Thyroid gland (tissue), 4 donors: Measurements from ENCODE around the gene SURF2. TPM values are rescaled to one million over a fixed set of nuclear protein-coding genes. Genes with fewer than 3 reads are reported as not detected.

ENCODE experiments used
- DNase-seq, 2 donors: peaks; one replicate each; pipeline ENCODE4 v3.0.0-alpha.2; 2019
- H3K27ac ChIP-seq, 3 donors: fragments of 200-600 bp; sonication (generic); 1 replicate in 2 of 3; 2 replicates in 1 of 3; pipeline ENCODE4 v1.5.1; 2016 to 2019; ENCODE audit warnings: mild to moderate bottlenecking in 1 of 3, moderate library complexity in 1 of 3
- H3K27me3 ChIP-seq: fragments of 200-600 bp; sonication (generic); one replicate; pipeline ENCODE4 v1.5.1; 2019
- H3K36me3 ChIP-seq, 2 donors: fragments of 200-600 bp; sonication (generic); one replicate each; pipeline ENCODE4 v1.5.1; 2016 to 2019
- H3K4me1 ChIP-seq, 2 donors: fragments of 200-600 bp; sonication (generic); one replicate each; pipeline ENCODE4 v1.5.1; 2017 to 2019
- H3K4me3 ChIP-seq, 3 donors: fragments of 200-600 bp; sonication (generic); replicated peaks in 1 of 3; 1 replicate in 2 of 3; 2 replicates in 1 of 3; pipeline ENCODE4 v1.5.1; 2016; ENCODE audit warnings: mild to moderate bottlenecking in 1 of 3
- H3K9me3 ChIP-seq: fragments of 200-600 bp; sonication (generic); one replicate; pipeline ENCODE4 v1.5.1; 2017
- POLR2A ChIP-seq, 2 donors: fragments of 450-650 bp; IDR thresholded peaks; one replicate each; pipeline ENCODE4 v1.6.1; 2017; ENCODE audit warnings: antibody characterized with exemption in 2 of 2, mild to moderate bottlenecking in 2 of 2, moderate library complexity in 1 of 2
- WGBS, 2 donors: methylation state at CpG; one replicate each; pipeline ENCODE4 v1.1.5; 2017; 5-methylcytosine and 5-hydroxymethylcytosine counted together
- intact Hi-C: fragments of 100-400 bp; cut with DNase I; formaldehyde crosslinking; loops from one replicate; pipeline ENCODE4 v1.15.1; 2023
- total RNA-seq, 4 donors: library from RNA; depleted of rRNA; stranded (reverse); fragments of >200 nt; gene quantifications; one replicate each; pipeline ENCODE4 v1.2.3, GENCODE V29; 2016
- TF ChIP-seq, protein P1 (sequence below), 6 experiments: fragments of 200-600 bp in 3 of 6; fragments of 450-650 bp in 3 of 6; sonication (generic) in 3 of 6; IDR thresholded peaks; one replicate each; pipeline ENCODE4 v1.5.1; 2016 to 2019; ENCODE audit warnings: antibody characterized with exemption in 6 of 6, mild to moderate bottlenecking in 2 of 6, inconsistent platforms in 1 of 6, moderate library complexity in 1 of 6

SURF2 gene
- total RNA-seq, 4 donors from 2014 or later = 26.2 to 42.7 (median 31.6) TPM

DNA sequence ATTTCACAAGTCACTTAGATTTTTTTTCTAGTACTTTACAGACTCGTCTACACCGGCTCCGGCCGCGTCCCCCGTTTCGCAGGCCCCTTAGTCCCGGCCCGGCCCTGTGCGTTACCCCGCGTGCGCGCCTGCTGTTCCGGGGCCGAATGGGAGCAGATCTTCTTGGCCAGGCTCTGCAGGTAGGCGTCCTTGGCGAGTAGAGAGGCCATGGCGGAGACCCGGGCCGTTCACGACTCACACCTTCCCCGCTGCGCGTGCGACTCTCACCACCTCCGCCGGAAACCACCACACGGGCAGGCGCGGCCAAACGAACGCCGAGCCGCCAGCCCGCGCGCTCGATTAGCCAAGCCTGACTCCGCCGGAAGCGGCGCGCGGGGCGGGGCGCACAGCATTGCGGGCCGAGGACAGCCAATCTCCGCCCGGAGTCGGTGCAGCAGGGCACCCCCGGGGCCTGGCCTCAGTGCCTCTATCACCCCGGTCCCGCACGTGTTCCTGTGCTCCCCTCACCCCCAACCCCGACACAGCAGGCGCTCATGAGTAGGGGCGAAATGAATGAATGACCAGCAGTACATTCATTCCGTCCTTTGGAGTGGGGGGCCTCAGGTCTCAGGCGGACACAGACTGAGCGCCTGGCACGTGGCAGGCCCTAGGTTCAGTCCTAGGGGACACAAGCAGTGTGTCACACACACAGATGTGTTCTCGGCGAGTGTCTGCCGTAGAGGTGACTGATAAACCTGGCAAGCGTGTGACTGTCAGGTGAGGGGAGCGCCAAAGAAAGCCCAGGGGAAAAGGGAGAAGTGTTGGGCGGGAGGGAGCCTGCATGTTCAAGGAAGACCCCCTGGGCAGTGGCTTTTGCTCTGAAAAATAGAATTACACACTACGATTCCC is 20.2 kb upstream of the SURF2 start, which contains the start of gene SURF6:
SURF6 (minus strand) TSS at position 265 of the 888 bp plus-strand sequence; CDS start at position 209, 56 bp downstream.
- H3K4me1 ChIP-seq = peaks cover 16 to 21% of the 10 kb centered on the region in 2 donors
- H3K4me3 ChIP-seq = peak within 1 kb of the TSS; percentile 81 to 91 (median 90)
- H3K36me3 ChIP-seq = peaks cover 33 to 40% of the 10 kb centered on the region in 2 donors
- no peaks in the 10 kb centered on the region for H3K27me3 ChIP-seq
- 2 to 5% methylated on average over 48 to 54 of the region's 70 CpGs for WGBS, 2 donors
- H3K27ac ChIP-seq = peak within 1 kb of the TSS in 2 of 3 donors; percentile 50 to 71
- TF ChIP-seq, protein P1, sequence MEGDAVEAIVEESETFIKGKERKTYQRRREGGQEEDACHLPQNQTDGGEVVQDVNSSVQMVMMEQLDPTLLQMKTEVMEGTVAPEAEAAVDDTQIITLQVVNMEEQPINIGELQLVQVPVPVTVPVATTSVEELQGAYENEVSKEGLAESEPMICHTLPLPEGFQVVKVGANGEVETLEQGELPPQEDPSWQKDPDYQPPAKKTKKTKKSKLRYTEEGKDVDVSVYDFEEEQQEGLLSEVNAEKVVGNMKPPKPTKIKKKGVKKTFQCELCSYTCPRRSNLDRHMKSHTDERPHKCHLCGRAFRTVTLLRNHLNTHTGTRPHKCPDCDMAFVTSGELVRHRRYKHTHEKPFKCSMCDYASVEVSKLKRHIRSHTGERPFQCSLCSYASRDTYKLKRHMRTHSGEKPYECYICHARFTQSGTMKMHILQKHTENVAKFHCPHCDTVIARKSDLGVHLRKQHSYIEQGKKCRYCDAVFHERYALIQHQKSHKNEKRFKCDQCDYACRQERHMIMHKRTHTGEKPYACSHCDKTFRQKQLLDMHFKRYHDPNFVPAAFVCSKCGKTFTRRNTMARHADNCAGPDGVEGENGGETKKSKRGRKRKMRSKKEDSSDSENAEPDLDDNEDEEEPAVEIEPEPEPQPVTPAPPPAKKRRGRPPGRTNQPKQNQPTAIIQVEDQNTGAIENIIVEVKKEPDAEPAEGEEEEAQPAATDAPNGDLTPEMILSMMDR (IDR thresholded peaks at IDR 0.05) = peak in 1 of 6 experiments; percentile 31
- TF ChIP-seq POLR2A (IDR thresholded peaks at IDR 0.05) = peak in 1 of 2 donors; percentile 71
- peak; percentile 88 to 92 for DNase-seq
- no peaks in the 10 kb centered on the region for H3K9me3 ChIP-seq
- intact Hi-C loops = loop anchor here (5.0 kb wide), 1 partner anchor 41 kb away; the partner anchor contains the start of genes STKLD1 and SURF4

DNA sequence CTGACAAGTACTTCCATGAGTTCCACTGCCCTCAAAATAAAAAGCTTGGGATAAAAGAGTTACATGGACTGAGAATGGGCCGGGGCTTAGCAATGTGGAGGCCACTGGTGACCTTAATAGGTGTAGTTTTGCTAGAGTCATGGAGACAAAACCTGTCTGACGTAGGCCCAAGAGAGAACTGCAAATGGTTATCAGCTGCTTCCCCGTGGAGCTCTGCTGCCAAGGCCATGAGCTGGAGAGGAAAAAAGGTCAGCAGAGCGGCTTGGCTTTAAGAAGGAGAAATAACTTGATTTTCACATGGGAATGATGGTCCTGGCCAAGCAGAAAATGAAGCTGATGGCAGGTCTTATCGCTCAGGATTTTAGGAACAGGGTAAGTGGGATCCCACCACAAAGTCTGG is 16.7 kb upstream of the SURF2 start:
- intact Hi-C loops = loop anchor here (5.0 kb wide), 1 partner anchor 38 kb away; the partner anchor contains the start of genes STKLD1 and SURF4
- 83 to 84% methylated on average over 5 of the region's 5 CpGs for WGBS, 2 donors
- H3K27me3 ChIP-seq = no peaks in the 10 kb centered on the region
- no peak overlapping the region for H3K27ac ChIP-seq
- DNase-seq = no peak
- peaks cover 11 to 13% of the 10 kb centered on the region in 2 donors for H3K4me1 ChIP-seq
- H3K36me3 ChIP-seq = peaks cover 23 to 27% of the 10 kb centered on the region in 2 donors
- no peak for TF ChIP-seq POLR2A (IDR thresholded peaks at IDR 0.05)
- TF ChIP-seq, protein P1 (IDR thresholded peaks at IDR 0.05) = no peak
- no peak overlapping the region for H3K4me3 ChIP-seq
- H3K9me3 ChIP-seq = no peaks in the 10 kb centered on the region

DNA sequence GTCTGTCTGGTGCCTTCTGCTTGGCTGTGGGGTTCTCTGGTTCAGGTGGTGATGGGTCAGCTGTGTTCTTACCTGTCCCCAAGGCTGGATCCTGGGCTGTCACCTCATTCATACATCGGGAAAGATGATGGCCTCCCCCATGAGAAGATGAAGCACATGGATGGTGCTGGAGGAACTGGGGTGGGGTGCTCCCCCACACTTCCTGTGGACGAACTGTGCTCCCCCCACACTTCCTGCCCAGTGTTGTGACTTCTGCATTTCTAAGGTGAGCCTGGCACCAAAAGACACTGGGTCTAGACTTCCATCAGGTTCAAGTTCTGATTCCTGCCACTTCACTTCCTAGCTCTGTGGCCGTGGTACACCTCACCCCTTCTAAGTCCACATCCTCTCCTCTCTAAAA is 16.1 kb upstream of the SURF2 start:
- H3K36me3 ChIP-seq = peaks cover 29% of the 10 kb centered on the region in 2 donors
- DNase-seq = no peak
- H3K27me3 ChIP-seq = no peaks in the 10 kb centered on the region
- H3K4me1 ChIP-seq = peaks cover 5 to 7% of the 10 kb centered on the region in 2 donors
- TF ChIP-seq POLR2A (IDR thresholded peaks at IDR 0.05) = no peak
- TF ChIP-seq, protein P1 (IDR thresholded peaks at IDR 0.05) = no peak
- WGBS, 2 donors = 67 to 90% methylated on average over 3 of the region's 3 CpGs
- no peaks in the 10 kb centered on the region for H3K9me3 ChIP-seq
- H3K4me3 ChIP-seq = no peak overlapping the region
- no peak overlapping the region for H3K27ac ChIP-seq
- intact Hi-C loops = no loop called here

DNA sequence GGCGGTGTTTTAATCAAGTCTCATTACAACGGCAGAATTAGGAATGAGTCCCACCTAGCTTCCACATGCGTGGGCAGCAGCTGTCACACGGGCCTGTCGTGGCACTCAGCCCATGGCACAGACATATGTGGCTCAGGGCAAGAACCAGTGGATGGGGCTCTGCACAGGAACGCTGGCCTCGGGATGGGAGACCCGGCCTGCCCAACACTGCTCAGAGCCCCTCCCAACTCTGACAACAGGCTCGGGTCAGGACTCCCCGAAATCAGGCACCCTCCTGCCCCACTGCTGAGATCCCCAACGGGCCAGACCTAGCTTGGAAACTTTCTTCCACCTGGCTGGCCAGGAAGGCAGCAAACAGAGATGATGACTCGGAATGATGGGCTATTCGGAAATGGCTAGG is 15.4 kb upstream of the SURF2 start:
- peaks cover 33% of the 10 kb centered on the region in 2 donors for H3K36me3 ChIP-seq
- H3K9me3 ChIP-seq = no peaks in the 10 kb centered on the region
- no peak overlapping the region for H3K27ac ChIP-seq
- no peak overlapping the region for H3K4me3 ChIP-seq
- DNase-seq = no peak
- no peaks in the 10 kb centered on the region for H3K27me3 ChIP-seq
- TF ChIP-seq, protein P1 (IDR thresholded peaks at IDR 0.05) = no peak
- TF ChIP-seq POLR2A (IDR thresholded peaks at IDR 0.05) = no peak
- WGBS, 2 donors = 88 to 93% methylated on average over 10 to 13 of the region's 13 CpGs
- intact Hi-C loops = no loop called here
- peaks cover 3 to 5% of the 10 kb centered on the region in 2 donors for H3K4me1 ChIP-seq
